Natural killer cell (primary cell): ENCODE data around the gene EIF2S2. TPM values are rescaled to one million over a fixed set of nuclear protein-coding genes. Genes with fewer than 3 reads are reported as not detected.
A peak's percentile ranks its signal among the peaks of the same experiment; 100 is the strongest.

Source experiments
- ATAC-seq, 3 donors: fragments of 150-1000 bp in 2 of 3; fragments of 200-7000 bp in 1 of 3; cut with Tn5 transposase; 1 replicate in 1 of 3; 2 replicates in 2 of 3; pipeline ENCODE4 v1.10.0; 2021; ENCODE audit warnings: mild to moderate bottlenecking in 2 of 3, moderate library complexity in 2 of 3
- DNase-seq, 2 donors: peaks; one replicate each; pipeline versions ENCODE4 v3.0.0 to v3.0.0-alpha.2; 2013 to 2021; ENCODE audit warnings: mixed read lengths in 1 of 2
- H3K27ac ChIP-seq: one replicate; pipeline ENCODE4 v1.5.1; 2013; ENCODE audit warnings: mild to moderate bottlenecking, low read length
- H3K27me3 ChIP-seq: one replicate; pipeline ENCODE4 v1.6.1; 2013; ENCODE audit warnings: low read length; ENCODE audit not compliant: control insufficient read depth, insufficient read depth
- H3K36me3 ChIP-seq: one replicate; pipeline ENCODE4 v1.6.1; 2013; ENCODE audit warnings: low read length; ENCODE audit not compliant: control insufficient read depth, insufficient read depth
- H3K4me1 ChIP-seq: one replicate; pipeline ENCODE4 v1.6.1; 2013; ENCODE audit warnings: low read length; ENCODE audit not compliant: control insufficient read depth, insufficient read depth
- H3K4me3 ChIP-seq: one replicate; pipeline ENCODE4 v1.5.1; 2013; ENCODE audit warnings: low read length
- H3K9me3 ChIP-seq: one replicate; pipeline ENCODE4 v1.6.1; 2013; ENCODE audit warnings: low read length; ENCODE audit not compliant: control insufficient read depth, insufficient read depth
- H3K27ac Mint-ChIP-seq, 2 donors: one replicate each; pipeline ENCODE4 v1.8.0; 2022; ENCODE audit warnings: mild to moderate bottlenecking in 2 of 2, mixed read lengths in 2 of 2, moderate library complexity in 1 of 2
- H3K27me3 Mint-ChIP-seq, 2 donors: one replicate each; pipeline ENCODE4 v1.8.0; 2022; ENCODE audit warnings: low read depth in 2 of 2, mixed read lengths in 2 of 2
- H3K36me3 Mint-ChIP-seq: one replicate; pipeline ENCODE4 v1.8.0; 2022; ENCODE audit warnings: mixed read lengths
- H3K4me1 Mint-ChIP-seq, 2 donors: one replicate each; pipeline ENCODE4 v1.8.0; 2022; ENCODE audit warnings: mixed read lengths in 2 of 2
- H3K4me3 Mint-ChIP-seq: one replicate; pipeline ENCODE4 v1.8.0; 2022; ENCODE audit warnings: mild to moderate bottlenecking, moderate library complexity, mixed read lengths
- H3K9me3 Mint-ChIP-seq, 2 donors: one replicate each; pipeline ENCODE4 v1.8.0; 2022; ENCODE audit warnings: mixed read lengths in 2 of 2
- WGBS: methylation state at CpG from one replicate; pipeline ENCODE4 v1.1.7; 2013; ENCODE audit warnings: missing lambda C conversion rate; ENCODE audit not compliant: insufficient coverage; 5-methylcytosine and 5-hydroxymethylcytosine counted together
- intact Hi-C: fragments of 100-400 bp; cut with micrococcal nuclease; formaldehyde crosslinking; loops from one replicate; pipeline ENCODE4 v1.14.2; 2022
- total RNA-seq, 4 donors: library from RNA; stranded (reverse); fragments of 120-200 nt in 1 of 4; gene quantifications; one replicate each; pipeline versions ENCODE4 v1.2.3 to v1.2.4, GENCODE V29; 2013 to 2022
- TF ChIP-seq, protein P1 (sequence below): fragments of 200-600 bp; IDR thresholded peaks from one replicate; pipeline ENCODE4 v1.8.0; 2022; ENCODE audit warnings: antibody characterized with exemption

The EIF2S2 gene
- total RNA-seq, 3 donors from 2014 or later (not counting 1 experiment from before 2014, with no cell fraction given): 17.6 to 20.0 (median 17.6) TPM

DNA sequence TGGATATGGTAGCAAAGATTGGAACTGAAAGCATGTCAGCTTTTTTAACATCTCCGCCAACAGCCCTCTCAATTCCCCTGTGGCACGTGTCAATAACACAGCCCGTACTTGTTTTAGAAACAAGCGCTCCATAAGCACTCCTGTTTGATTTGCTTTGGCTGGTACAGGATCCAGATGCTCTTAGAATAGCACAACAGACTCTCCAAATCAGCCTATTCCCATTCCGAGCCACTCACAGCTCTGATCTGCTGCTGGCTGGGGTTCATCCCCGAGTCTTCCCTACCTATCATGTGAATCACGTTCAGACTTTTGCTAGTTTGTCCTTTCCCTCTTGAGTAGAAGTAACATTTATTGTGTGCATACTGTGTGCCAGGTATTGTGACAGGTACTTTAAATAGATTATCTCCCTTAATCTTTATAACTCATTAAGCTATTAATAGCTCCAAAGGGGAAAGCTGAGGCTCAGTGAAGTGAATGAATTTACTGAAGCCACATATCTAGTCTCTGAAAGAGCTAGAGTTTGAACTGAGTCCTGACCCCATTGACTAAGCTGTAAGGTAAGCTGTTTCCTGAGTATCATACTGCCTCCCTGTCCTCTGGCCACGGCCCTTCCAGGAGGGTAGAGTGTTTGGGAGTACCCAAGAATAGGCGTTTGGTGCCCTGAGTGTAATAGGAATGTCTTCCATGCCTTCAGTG lies 71.6 kb downstream of the EIF2S2 start:
- 94% methylated on average over 8 of the region's 9 CpGs for WGBS
- TF ChIP-seq, protein P1, sequence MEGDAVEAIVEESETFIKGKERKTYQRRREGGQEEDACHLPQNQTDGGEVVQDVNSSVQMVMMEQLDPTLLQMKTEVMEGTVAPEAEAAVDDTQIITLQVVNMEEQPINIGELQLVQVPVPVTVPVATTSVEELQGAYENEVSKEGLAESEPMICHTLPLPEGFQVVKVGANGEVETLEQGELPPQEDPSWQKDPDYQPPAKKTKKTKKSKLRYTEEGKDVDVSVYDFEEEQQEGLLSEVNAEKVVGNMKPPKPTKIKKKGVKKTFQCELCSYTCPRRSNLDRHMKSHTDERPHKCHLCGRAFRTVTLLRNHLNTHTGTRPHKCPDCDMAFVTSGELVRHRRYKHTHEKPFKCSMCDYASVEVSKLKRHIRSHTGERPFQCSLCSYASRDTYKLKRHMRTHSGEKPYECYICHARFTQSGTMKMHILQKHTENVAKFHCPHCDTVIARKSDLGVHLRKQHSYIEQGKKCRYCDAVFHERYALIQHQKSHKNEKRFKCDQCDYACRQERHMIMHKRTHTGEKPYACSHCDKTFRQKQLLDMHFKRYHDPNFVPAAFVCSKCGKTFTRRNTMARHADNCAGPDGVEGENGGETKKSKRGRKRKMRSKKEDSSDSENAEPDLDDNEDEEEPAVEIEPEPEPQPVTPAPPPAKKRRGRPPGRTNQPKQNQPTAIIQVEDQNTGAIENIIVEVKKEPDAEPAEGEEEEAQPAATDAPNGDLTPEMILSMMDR: no peak
- Histone ChIP-seq H3K9me3 (no peaks in the 10 kb centered on the region), H3K36me3 (no peaks in the 10 kb centered on the region), H3K27me3 (no peaks in the 10 kb centered on the region), H3K4me3 (no peak overlapping the region), H3K4me1 (peaks cover 19% of the 10 kb centered on the region), H3K27ac (no peak overlapping the region)
- ATAC-seq (no peak), DNase-seq (no peak)
- intact Hi-C loops: loop anchor here (10.0 kb wide), 1 partner anchor 46 kb away; the partner anchor contains the start of gene RALY
- Mint-ChIP-seq H3K27me3 (no peaks in the 10 kb centered on the region), H3K4me3 (no peak overlapping the region), H3K36me3 (no peaks in the 10 kb centered on the region), H3K4me1 (peaks cover 90 to 91% of the 10 kb centered on the region in 2 donors), H3K9me3 (no peaks in the 10 kb centered on the region), H3K27ac (peak overlapping the region; percentile 74 to 76)

Other genes with a start within 250 kb of the EIF2S2 start
- gene RALY, start 118.3 kb downstream of the EIF2S2 start, total RNA-seq: 100 to 1,000 TPM; 194 to 204 (median 198) TPM
- gene ASIP, start 129.2 kb upstream of the EIF2S2 start, total RNA-seq: not detected
- gene AHCY, start 191.1 kb upstream of the EIF2S2 start, total RNA-seq: 1 to 10 TPM; 7.1 to 8.3 (median 7.7) TPM